BE2C (cell line): ENCODE data around the gene NRDE2. TPM values are rescaled to one million over a fixed set of nuclear protein-coding genes. Genes with fewer than 3 reads are reported as not detected.

ENCODE experiments used
- DNase-seq: peaks from one replicate; pipeline ENCODE4 v3.0.0-alpha.2; 2020
- H3K27me3 ChIP-seq: fragments of 250-450 bp; sonication (Bioruptor Pico); 2 replicates; pipeline ENCODE4 v1.5.1; 2020; ENCODE audit warnings: mild to moderate bottlenecking
- H3K36me3 ChIP-seq: fragments of 250-450 bp; sonication (Bioruptor Pico); 2 replicates; pipeline ENCODE4 v1.5.1; 2020; ENCODE audit warnings: mild to moderate bottlenecking
- H3K4me1 ChIP-seq: fragments of 250-450 bp; sonication (Bioruptor Pico); 2 replicates; pipeline ENCODE4 v1.5.1; 2020
- H3K4me3 ChIP-seq: 2 replicates; pipeline ENCODE4 v1.5.1; 2011; ENCODE audit warnings: low read depth, low read length
- H3K9me3 ChIP-seq: fragments of 250-450 bp; sonication (Bioruptor Pico); 2 replicates; pipeline ENCODE4 v1.5.1; 2020
- CTCF ChIP-seq: IDR thresholded peaks from 2 replicates; pipeline ENCODE4 v1.5.1; 2012; ENCODE audit warnings: mild to moderate bottlenecking, low read depth, low read length
- polyA plus RNA-seq: library from polyadenylated mRNA; unstranded; fragments of >200 nt; gene quantifications from one replicate; pipeline ENCODE4 v1.2.1, GENCODE V29; 2012; ENCODE audit warnings: low read depth, missing spikeins; ENCODE audit not compliant: insufficient read length, insufficient read depth

The NRDE2 gene
- 7.2 TPM for polyA plus RNA-seq

GRCh38 chr14:90331497-90332270 is at the start of gene NRDE2:
NRDE2 (minus strand) TSS chr14:90331941; CDS start chr14:90331904, 37 bp downstream.
- H3K27me3 ChIP-seq: peaks cover 10% of the 10 kb centered on the region
- H3K36me3 ChIP-seq: no peaks in the 10 kb centered on the region
- DNase-seq: peak; percentile 100
- TF ChIP-seq CTCF: no peak
- peak within 1 kb of the TSS; percentile 76 for H3K4me3 ChIP-seq
- H3K4me1 ChIP-seq: peaks cover 3% of the 10 kb centered on the region; the same call in 1 of the 2 replicates
- H3K9me3 ChIP-seq: no peaks in the 10 kb centered on the region

GRCh38 chr14:90381011-90381786 is 49.5 kb upstream of the NRDE2 start:
- Histone ChIP-seq H3K4me1 (peaks cover 6% of the 10 kb centered on the region), H3K9me3 (no peaks in the 10 kb centered on the region), H3K27me3 (no peaks in the 10 kb centered on the region), H3K4me3 (no peak overlapping the region), H3K36me3 (no peaks in the 10 kb centered on the region)
- peak; percentile 15 for DNase-seq
- no peak for TF ChIP-seq CTCF

- Histone ChIP-seq H3K4me1 (peaks cover 6% of the 10 kb centered on the region), H3K36me3 (no peaks in the 10 kb centered on the region), H3K27me3 (no peaks in the 10 kb centered on the region), H3K9me3 (no peaks in the 10 kb centered on the region), H3K4me3 (no peak overlapping the region)
- TF ChIP-seq CTCF: no peak
- no peak for DNase-seq
Measured at GRCh38 chr14:90379106-90379505, 47.4 kb upstream of the NRDE2 start.

- Histone ChIP-seq H3K4me3 (no peak overlapping the region), H3K9me3 (no peaks in the 10 kb centered on the region), H3K4me1 (peaks cover 6% of the 10 kb centered on the region), H3K36me3 (no peaks in the 10 kb centered on the region), H3K27me3 (no peaks in the 10 kb centered on the region)
- no peak for DNase-seq
- TF ChIP-seq CTCF: no peak
Measured at GRCh38 chr14:90378249-90378648, 46.5 kb upstream of the NRDE2 start.

GRCh38 chr14:90375934-90376333 is 44.2 kb upstream of the NRDE2 start:
- no peak for TF ChIP-seq CTCF
- H3K36me3 ChIP-seq: no peaks in the 10 kb centered on the region
- DNase-seq: no peak
- H3K4me3 ChIP-seq: no peak overlapping the region
- H3K9me3 ChIP-seq: no peaks in the 10 kb centered on the region
- H3K4me1 ChIP-seq: no peaks in the 10 kb centered on the region
- no peaks in the 10 kb centered on the region for H3K27me3 ChIP-seq

- DNase-seq: no peak
- no peaks in the 10 kb centered on the region for H3K9me3 ChIP-seq
- H3K4me1 ChIP-seq: no peaks in the 10 kb centered on the region
- no peaks in the 10 kb centered on the region for H3K27me3 ChIP-seq
- no peak overlapping the region for H3K4me3 ChIP-seq
- TF ChIP-seq CTCF: no peak
- no peaks in the 10 kb centered on the region for H3K36me3 ChIP-seq
Measured at GRCh38 chr14:90374813-90375212, 43.1 kb upstream of the NRDE2 start.
